ENCODE data around the gene KCNIP4.

The KCNIP4 gene

GRCh38 chr4:20889901-20890300, 1058.7 kb downstream of the KCNIP4 start:
- no peak overlapping the region for H3K4me3 ChIP-seq (replicated peaks; ENCODE audit: low read depth, low read length)
- no peak for DNase-seq (ENCODE audit: extremely low read depth, low read depth)
- TF ChIP-seq CTCF (IDR thresholded peaks at IDR 0.05; ENCODE audit: low read depth, low read length, missing control alignments), result no peak

GRCh38 chr4:20883677-20884076, 1064.9 kb downstream of the KCNIP4 start:
- no peak for TF ChIP-seq CTCF (IDR thresholded peaks at IDR 0.05; ENCODE audit: low read depth, low read length, missing control alignments)
- DNase-seq (ENCODE audit: extremely low read depth, low read depth), result no peak
- H3K4me3 ChIP-seq (replicated peaks; ENCODE audit: low read depth, low read length), result no peak overlapping the region

- no peak overlapping the region for H3K4me3 ChIP-seq (replicated peaks; ENCODE audit: low read depth, low read length)
- TF ChIP-seq CTCF (IDR thresholded peaks at IDR 0.05; ENCODE audit: low read depth, low read length, missing control alignments), result no peak
- DNase-seq (ENCODE audit: extremely low read depth, low read depth), result no peak
These were observed 1065.3 kb downstream of the KCNIP4 start for GRCh38 chr4:20883231-20883630.

- TF ChIP-seq CTCF (IDR thresholded peaks at IDR 0.05; ENCODE audit: low read depth, low read length, missing control alignments), result no peak
- DNase-seq (ENCODE audit: extremely low read depth, low read depth), result no peak
- no peak overlapping the region for H3K4me3 ChIP-seq (replicated peaks; ENCODE audit: low read depth, low read length)
These were observed 1066.1 kb downstream of the KCNIP4 start for GRCh38 chr4:20882500-20882899.

GRCh38 chr4:20881658-20882057, 1066.9 kb downstream of the KCNIP4 start:
- no peak for TF ChIP-seq CTCF (IDR thresholded peaks at IDR 0.05; ENCODE audit: low read depth, low read length, missing control alignments)
- DNase-seq (ENCODE audit: extremely low read depth, low read depth), result no peak
- H3K4me3 ChIP-seq (replicated peaks; ENCODE audit: low read depth, low read length), result no peak overlapping the region

- TF ChIP-seq CTCF (IDR thresholded peaks at IDR 0.05; ENCODE audit: low read depth, low read length, missing control alignments), result no peak
- no peak for DNase-seq (ENCODE audit: extremely low read depth, low read depth)
These were observed 1069.8 kb downstream of the KCNIP4 start for GRCh38 chr4:20878806-20879205.

GRCh38 chr4:20870436-20870835, 1078.1 kb downstream of the KCNIP4 start:
- TF ChIP-seq CTCF (IDR thresholded peaks at IDR 0.05; ENCODE audit: low read depth, low read length, missing control alignments), result no peak
- no peak overlapping the region for H3K4me3 ChIP-seq (replicated peaks; ENCODE audit: low read depth, low read length)

More at GRCh38 chr4:20878806-20879205, 1069.8 kb downstream of the KCNIP4 start:
- no peak overlapping the region for H3K4me3 ChIP-seq (replicated peaks; ENCODE audit: low read depth, low read length)

More at GRCh38 chr4:20870436-20870835, 1078.1 kb downstream of the KCNIP4 start:
- DNase-seq (ENCODE audit: extremely low read depth, low read depth), result no peak
